Bronchial epithelial cell (primary cell): ENCODE results near the gene IER3. TPM values are rescaled to one million over a fixed set of nuclear protein-coding genes. Genes with fewer than 3 reads are reported as not detected.

Experiments
- DNase-seq: peaks from one replicate; pipeline ENCODE4 v3.0.0-alpha.2; 2010; ENCODE audit warnings: low read depth
- FAIRE-seq: peaks from 2 replicates; lab custom pipeline; 2011; peaks lifted over from hg19 to GRCh38; lab: Jason Lieb, UNC
- H3K27me3 ChIP-seq: 2 replicates; pipeline ENCODE4 v1.5.1; 2011; ENCODE audit warnings: low read length; ENCODE audit not compliant: control insufficient read depth, insufficient read depth
- H3K36me3 ChIP-seq: 2 replicates; pipeline ENCODE4 v1.5.1; 2011; ENCODE audit warnings: low read length; ENCODE audit not compliant: control insufficient read depth, insufficient read depth
- H3K4me3 ChIP-seq: 2 replicates; pipeline ENCODE4 v1.5.1; 2011; ENCODE audit warnings: mild to moderate bottlenecking, low read depth, low read length, control low read depth
- CTCF ChIP-seq: IDR thresholded peaks from 2 replicates; pipeline ENCODE4 v1.5.1; 2011; ENCODE audit warnings: mild to moderate bottlenecking, moderate library complexity, low read length, control low read depth, inconsistent platforms; ENCODE audit not compliant: insufficient read depth, severe bottlenecking
- total RNA-seq: library from RNA; depleted of rRNA; stranded (reverse); fragments of >200 nt; gene quantifications from 2 replicates; pipeline ENCODE4 v1.2.1, GENCODE V29; 2014

The IER3 gene
- total RNA-seq, 1 donor from 2014 or later = 186 TPM

GRCh38 chr6:30741063-30741779, 3.1 kb downstream of the IER3 start:
- DNase-seq (peak; percentile 30), FAIRE-seq (no peak)
- Histone ChIP-seq H3K4me3 (no peak overlapping the region), H3K36me3 (peaks cover 9% of the 10 kb centered on the region), H3K27me3 (no peaks in the 10 kb centered on the region)
- TF ChIP-seq CTCF = no peak

- Histone ChIP-seq H3K27me3 (no peaks in the 10 kb centered on the region), H3K36me3 (peaks cover 9% of the 10 kb centered on the region), H3K4me3 (no peak overlapping the region)
- DNase-seq = no peak
- FAIRE-seq = no peak
- no peak for TF ChIP-seq CTCF
Measured at GRCh38 chr6:30740540-30740870, 3.8 kb downstream of the IER3 start.

GRCh38 chr6:30738532-30738931, 5.8 kb downstream of the IER3 start:
- Histone ChIP-seq H3K4me3 (no peak overlapping the region), H3K27me3 (no peaks in the 10 kb centered on the region), H3K36me3 (peaks cover 3% of the 10 kb centered on the region)
- FAIRE-seq (no peak), DNase-seq (no peak)
- TF ChIP-seq CTCF = no peak

GRCh38 chr6:30735668-30736314, 8.6 kb downstream of the IER3 start:
- DNase-seq (no peak), FAIRE-seq (no peak)
- Histone ChIP-seq H3K27me3 (no peaks in the 10 kb centered on the region), H3K36me3 (peaks cover 2% of the 10 kb centered on the region), H3K4me3 (no peak overlapping the region)
- TF ChIP-seq CTCF = no peak

GRCh38 chr6:30732237-30732943, 12.0 kb downstream of the IER3 start:
- DNase-seq = no peak
- TF ChIP-seq CTCF = no peak
- FAIRE-seq = no peak
- peaks cover 3% of the 10 kb centered on the region for H3K36me3 ChIP-seq
- H3K27me3 ChIP-seq = no peaks in the 10 kb centered on the region
- H3K4me3 ChIP-seq = no peak overlapping the region
